Stimulated activated CD8-positive, alpha-beta memory T cell treated with anti-CD3 and anti-CD28 coated beads, Interleukin-7, amount 100 ng/mL, for 48 hours (primary cell): ENCODE measurements around the gene KCNJ15.

ENCODE experiments used
- DNase-seq, 2 donors: peaks; one replicate each; pipeline ENCODE4 v3.0.0-alpha.2; 2020; ENCODE audit warnings: low read depth in 1 of 2; ENCODE audit errors: extremely low read depth in 1 of 2

Gene KCNJ15

DNA sequence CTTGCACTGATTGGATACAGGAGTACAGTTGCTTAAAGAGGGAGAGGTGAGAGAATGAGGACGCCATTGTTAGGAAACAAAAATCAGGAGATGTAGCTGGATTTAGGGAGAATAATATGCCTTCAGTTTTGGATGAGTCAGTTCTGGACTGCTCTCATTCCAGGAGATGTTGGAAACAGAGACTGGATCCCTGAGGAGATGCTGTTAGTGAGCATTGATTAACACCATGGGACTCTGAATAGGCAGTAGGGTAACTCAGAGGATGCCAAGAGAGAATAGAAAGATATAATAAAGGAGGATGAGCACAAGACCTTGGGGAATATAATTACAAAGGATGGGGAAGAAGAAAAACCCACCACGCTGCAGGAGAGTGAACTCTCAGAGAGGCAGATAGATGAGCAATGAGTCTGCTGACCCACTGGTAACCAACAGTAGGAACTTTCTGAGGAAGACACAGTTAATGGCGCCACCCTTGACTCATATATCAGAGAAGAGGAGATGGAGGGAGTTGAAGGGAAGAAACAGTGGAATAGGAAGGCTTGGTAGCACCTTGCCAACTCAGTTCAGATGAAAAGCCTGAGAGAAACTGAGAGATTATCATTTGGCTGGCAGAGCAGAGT lies 10.5 kb downstream of the KCNJ15 start:
- no peak for DNase-seq

DNA sequence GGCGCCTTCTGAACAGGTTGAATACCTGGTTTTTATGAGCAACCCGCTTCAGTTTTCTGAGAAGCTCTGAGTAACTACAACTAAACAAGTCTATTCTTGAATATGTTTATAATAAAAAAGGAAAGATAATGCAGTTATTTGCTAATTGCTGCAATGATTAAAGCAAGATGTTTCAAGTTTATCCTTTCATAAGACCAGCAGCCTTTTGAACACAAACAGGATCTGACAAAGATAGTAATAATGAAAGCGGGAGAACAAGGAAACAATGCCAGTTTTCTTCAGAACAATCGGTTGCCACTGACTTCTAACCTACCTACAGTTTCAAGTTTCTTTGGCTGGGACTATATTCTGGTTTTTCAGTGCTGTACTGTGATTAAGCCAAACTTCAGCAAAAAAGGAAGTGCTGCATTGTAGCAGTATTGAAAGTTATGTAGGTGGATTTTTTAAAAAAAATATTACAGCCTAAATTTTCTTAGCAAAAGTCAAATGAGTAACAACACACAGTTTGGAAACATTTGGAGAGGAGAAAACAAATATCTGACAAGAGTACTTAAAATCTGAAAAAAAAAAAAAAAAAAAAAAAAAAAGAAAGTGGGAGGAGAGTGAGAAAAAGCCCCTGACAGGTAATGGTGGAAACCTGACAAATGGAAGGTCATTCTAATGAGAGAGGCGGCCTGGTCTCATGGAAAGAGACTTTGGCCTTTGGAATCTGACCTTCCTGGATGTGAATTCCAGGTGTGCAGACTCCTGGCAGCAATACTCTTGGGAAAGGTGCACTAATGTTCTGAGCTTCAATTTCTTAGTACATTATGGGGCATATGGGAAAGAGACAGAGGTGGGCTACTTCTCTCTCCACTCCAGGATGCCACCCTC lies 11.4 kb downstream of the KCNJ15 start:
- no peak for DNase-seq

DNA sequence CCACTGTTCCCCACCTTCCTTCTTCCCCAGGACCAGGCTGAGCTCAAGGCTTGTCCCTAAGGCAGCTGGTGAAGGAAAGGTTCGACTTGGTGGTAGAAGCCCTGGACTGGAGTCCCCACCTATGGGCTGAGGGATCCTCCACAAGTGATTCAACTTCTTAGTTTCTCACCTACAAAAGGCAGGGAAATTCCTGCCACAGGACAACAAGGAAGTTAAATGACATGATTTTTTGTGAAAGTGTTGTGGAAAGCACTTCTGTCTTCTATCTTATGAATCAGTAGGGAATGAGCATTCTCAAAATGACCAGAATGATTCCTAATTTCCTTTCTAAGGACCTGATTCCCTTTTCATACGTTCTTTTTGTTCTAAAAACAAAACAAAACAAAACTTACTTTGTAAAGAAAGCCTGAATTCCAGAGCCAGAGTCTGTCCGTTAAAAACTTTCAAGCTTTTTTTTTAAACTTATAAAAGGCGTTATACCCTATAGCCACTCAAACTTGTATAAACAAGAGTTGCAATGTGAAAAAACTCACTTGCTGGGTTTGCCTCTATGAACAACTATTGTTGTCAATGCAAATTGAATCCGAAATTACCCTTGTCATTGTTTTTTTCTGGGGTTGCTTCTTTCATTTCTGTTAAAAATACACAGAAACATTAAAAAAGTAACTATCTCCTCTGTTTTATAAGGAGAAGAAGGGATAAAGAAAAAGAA lies 12.2 kb downstream of the KCNJ15 start:
- DNase-seq: no peak

GRCh38 chr21:38269576-38269936 lies 12.8 kb downstream of the KCNJ15 start:
- no peak for DNase-seq

DNA sequence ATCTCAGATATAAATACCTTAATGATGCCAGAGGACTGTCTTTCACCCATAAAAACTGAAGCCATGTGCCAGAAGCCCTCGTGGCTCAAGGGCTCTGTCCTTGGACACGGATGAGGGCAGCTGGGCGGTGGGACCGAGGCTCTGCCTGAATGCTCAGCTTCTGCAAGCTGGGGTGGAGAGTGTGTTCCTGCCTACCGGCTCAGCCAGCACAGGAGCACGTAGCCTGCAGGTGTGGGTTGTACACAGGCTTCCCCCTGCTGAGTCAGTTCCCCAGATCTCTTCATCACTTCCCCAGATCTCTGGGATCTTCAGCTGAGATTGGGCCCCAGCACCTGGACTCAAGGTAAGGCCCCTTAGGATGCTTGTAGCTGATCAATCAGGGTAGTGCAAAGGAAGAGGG lies 15.4 kb downstream of the KCNJ15 start:
- DNase-seq: no peak

DNA sequence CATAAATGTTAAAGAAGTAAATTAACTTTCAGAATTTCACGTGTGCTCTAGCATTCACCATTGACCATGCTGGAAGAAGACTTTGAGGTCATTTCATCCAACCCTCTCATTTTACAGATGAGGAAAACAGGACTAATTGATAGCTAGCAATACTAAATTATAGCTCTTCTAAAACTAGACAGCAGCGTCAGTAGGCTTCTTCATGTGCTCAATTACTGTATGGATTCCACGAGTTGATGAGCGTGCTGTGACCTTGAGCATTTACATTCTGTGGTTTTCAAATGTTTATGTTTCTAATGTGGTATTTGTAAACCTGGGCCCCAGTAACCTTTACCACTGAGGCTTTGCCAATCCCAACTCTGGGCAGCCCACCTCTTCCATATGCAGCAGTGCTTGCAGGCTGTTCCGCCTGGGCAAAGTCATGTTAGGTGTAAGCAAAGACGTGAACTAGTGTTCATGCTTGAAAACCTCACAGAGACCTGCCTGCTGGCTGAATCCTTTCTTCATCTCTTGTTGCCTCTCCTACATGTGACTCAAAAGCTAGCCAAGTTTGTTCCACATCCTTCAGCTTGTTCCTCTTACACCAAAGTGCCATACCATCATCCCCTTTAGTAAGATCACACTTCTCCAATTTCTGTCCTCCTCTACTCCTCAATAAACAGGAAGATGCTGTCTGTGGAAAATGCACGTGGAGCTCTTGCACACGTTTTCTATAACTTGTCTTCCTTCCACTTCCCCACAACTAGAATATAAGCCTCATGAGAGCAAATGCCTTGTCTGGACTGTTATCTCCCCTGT lies 17.2 kb downstream of the KCNJ15 start:
- DNase-seq: no peak

DNA sequence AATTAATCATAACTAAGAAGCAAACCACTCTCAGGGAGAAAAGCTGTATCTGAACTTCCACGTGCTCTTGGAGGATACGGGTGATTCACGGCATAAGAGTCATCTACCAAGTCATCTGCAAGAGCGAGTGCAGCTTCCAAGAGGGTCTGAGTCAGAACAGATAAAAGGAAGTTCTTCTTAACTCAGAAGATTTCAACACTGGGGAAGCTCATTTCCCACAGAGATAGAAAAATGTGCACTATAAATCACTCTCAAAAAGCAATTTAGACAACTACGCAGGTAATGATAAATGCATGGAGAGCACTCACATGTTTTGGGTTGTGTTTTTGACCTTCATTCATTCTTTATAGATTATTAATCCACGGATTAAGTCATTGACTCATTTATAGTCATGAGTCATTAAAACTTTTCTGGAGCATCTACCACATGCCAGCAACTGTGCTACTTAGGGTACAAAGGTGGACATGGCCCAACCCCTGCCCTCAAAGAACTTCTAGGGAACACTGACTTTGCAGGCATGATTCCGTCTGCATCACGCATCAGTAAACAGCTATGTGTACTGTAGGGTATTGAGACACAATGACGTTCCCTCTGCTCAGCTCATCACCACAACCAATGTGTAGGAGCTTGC lies 20.8 kb downstream of the KCNJ15 start:
- DNase-seq: no peak

GRCh38 chr21:38280454-38280853 lies 23.7 kb downstream of the KCNJ15 start:
- DNase-seq: no peak

DNA sequence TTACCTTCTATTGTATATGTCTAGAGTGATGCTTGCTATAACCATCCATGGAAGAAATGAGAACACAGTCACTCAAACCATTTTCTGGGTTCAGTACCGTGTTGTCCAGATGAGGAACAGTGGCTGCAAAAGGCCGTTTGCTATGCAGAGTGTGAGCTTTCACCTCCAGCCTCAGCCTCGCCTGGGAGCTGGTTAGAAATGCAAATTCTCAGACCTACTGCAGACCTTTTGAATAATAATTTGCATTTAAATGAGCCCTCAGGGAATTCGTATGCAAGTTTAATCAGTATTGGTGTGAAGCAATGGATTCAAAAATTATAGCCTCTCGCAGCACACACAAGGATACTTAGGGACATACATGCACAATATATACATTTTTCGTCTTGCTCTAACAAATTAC lies 24.1 kb downstream of the KCNJ15 start:
- no peak for DNase-seq

- no peak for DNase-seq
These were observed 26.1 kb downstream of the KCNJ15 start for GRCh38 chr21:38282921-38283320.

DNA sequence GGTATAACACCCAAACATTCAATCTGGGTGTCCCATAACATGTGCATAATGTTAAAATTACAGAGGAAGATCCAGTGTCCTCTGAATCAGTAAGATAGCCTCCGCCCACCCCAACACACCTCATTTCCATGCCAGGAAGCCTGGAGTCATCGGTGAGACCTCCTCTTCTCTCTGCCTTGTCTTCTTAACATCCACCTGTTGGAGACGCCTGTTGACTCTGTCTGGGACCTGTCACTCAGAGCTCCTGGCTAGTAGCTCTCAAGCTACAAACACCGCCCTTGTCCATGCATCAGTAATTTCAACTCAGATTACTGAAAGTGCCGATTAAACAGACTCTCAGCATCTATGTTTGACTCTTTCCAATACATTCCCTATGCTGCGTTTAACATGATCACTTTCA lies 27.4 kb downstream of the KCNJ15 start:
- DNase-seq: no peak

DNA sequence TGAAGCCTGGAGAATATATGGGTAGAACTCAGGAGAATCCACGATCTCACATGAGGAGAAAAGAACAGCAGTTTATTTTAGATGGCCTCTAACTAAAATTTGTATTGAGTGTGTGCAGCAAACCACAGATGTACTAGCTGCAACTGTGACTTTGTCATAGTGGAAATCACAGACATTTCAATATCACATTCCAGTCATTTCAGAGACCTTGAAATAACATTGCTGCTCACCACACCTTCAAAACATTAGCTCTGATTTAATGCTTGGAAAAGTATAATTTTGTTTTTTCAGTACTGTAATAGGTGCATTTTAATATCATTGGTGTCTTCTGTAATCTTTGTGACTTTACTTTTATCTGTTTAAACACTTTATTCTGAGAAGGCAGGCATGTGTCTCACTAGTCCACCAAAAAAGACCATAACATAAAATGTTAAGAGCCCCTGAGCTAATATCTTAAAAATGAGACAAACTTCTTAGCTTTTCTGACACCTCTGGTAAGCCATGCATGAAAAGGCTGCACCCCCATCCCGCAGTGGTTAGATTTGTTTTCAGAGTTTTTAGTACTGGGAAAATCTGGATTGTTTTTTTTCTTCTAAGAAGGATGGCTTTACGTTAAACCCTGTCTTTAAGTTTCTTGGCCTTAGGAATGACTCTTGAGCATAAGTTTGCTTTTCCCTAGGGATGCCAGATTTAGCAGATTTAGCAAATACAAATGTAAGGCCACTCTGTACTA lies 30.1 kb downstream of the KCNJ15 start:
- no peak for DNase-seq

GRCh38 chr21:38287476-38287875 lies 30.7 kb downstream of the KCNJ15 start:
- no peak for DNase-seq

GRCh38 chr21:38289705-38290485 lies 33.1 kb downstream of the KCNJ15 start:
- no peak for DNase-seq

GRCh38 chr21:38290809-38291208 lies 34.0 kb downstream of the KCNJ15 start:
- DNase-seq: no peak

DNA sequence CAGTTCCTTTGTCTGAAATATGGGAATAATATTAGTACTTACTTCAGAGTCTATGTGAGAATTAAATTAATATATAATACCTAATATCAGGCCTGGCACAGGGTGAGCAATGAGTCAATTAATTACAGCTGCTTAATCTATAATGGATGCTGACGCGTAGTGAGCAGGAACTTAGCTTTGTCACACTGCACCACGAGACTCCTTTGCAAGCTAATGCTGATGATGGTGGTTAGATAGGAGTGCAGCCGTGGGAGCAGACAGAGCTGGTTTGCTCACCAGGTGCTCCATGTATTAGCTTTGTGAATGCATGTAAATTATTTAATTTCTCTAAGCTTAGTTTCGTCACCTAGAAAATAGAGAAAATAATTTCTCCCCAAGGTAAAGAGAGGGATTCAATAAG lies 35.1 kb downstream of the KCNJ15 start:
- no peak for DNase-seq

GRCh38 chr21:38293113-38293512 lies 36.3 kb downstream of the KCNJ15 start:
- DNase-seq: no peak

DNA sequence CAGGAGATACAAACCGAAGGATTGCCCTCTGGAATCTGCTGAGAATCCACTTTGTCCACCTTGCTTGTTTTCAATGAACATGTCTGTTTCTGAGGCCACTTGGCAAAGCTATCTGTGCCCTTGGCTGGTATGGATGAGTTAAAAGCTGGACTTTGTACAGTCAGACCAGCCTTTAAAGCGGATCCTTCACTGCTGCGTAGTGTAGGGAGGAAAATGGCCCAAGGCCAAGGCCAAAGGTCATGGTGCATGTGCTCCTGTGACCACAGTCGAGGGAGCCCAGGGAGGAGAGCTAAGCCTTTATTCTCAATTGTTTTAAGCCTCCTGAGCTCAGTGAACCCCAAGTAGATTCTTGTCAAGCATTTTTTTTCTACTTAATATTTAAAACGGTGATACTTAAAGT lies 37.0 kb downstream of the KCNJ15 start:
- no peak for DNase-seq

- no peak for DNase-seq
These were observed 37.8 kb downstream of the KCNJ15 start for GRCh38 chr21:38294609-38295008.
